Vagina (tissue), 2 donors: ENCODE measurements around the gene DUOXA2.

Experiments used
- POLR2A ChIP-seq, 2 donors: fragments of 450-650 bp; IDR thresholded peaks; one replicate each; pipeline ENCODE4 v1.6.1; 2017; ENCODE audit warnings: antibody characterized with exemption in 2 of 2, mild to moderate bottlenecking in 2 of 2, moderate library complexity in 2 of 2
- TF ChIP-seq, protein P1 (sequence below), 3 experiments: fragments of 450-650 bp in 2 of 3; fragments of 200-600 bp in 1 of 3; sonication (generic) in 1 of 3; IDR thresholded peaks; one replicate each; pipeline ENCODE4 v1.5.1; 2017 to 2019; ENCODE audit warnings: antibody characterized with exemption in 3 of 3, mild to moderate bottlenecking in 2 of 3, moderate library complexity in 2 of 3

DNA sequence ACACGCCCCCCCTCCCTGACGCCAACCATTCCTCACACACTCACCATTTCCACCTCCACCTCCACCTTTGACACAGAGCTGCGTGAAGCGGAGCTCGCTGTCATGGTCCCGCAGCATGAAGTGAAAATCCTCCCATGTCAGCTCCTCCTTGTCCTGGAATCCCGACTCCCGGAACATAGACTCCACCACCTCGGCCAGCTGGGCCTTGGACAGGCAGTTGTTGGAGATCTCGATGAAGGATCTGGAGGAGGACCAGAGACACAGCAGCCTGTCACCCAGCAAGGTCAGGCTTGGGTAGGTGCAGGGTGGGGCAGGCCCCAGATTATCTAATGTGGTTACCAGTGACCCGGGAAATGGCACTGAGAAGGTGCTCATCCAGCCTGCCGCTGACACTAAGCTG is 12.4 kb upstream of the DUOXA2 start:
- TF ChIP-seq, protein P1, sequence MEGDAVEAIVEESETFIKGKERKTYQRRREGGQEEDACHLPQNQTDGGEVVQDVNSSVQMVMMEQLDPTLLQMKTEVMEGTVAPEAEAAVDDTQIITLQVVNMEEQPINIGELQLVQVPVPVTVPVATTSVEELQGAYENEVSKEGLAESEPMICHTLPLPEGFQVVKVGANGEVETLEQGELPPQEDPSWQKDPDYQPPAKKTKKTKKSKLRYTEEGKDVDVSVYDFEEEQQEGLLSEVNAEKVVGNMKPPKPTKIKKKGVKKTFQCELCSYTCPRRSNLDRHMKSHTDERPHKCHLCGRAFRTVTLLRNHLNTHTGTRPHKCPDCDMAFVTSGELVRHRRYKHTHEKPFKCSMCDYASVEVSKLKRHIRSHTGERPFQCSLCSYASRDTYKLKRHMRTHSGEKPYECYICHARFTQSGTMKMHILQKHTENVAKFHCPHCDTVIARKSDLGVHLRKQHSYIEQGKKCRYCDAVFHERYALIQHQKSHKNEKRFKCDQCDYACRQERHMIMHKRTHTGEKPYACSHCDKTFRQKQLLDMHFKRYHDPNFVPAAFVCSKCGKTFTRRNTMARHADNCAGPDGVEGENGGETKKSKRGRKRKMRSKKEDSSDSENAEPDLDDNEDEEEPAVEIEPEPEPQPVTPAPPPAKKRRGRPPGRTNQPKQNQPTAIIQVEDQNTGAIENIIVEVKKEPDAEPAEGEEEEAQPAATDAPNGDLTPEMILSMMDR (IDR thresholded peaks at IDR 0.05): no peak
- TF ChIP-seq POLR2A (IDR thresholded peaks at IDR 0.05): no peak
